Measurements from ENCODE around the gene JPT1. TPM values are rescaled to one million over a fixed set of nuclear protein-coding genes. Genes with fewer than 3 reads are reported as not detected.
"Not testable (repeated sequence)": the region's sequence is repeated elsewhere in the genome, so short reads cannot be mapped to it uniquely, and the experiment has no call there.

Gene JPT1
- total and polyA plus RNA-seq, 7 experiments from 2014 or later: 12.3 to 227 (median 42.7) TPM

GRCh38 chr17:75133607-75134347, 20.5 kb downstream of the JPT1 start:
- H3K9me3 ChIP-seq (ENCODE audit: control insufficient read depth in 2 of 3, low read length in 3 of 3); ATAC-seq; H3K27ac ChIP-seq (ENCODE audit: low read depth, low read length); H3K9me3 Mint-ChIP-seq; H3K27me3 ChIP-seq (ENCODE audit: control insufficient read depth in 2 of 2, insufficient read depth in 2 of 2, low read length in 2 of 2); H3K4me3 Mint-ChIP-seq; H3K36me3 Mint-ChIP-seq; H3K27me3 Mint-ChIP-seq; DNase-seq; H3K4me3 ChIP-seq (ENCODE audit: low read length); H3K4me1 ChIP-seq (ENCODE audit: control insufficient read depth in 2 of 2, insufficient read depth in 2 of 2, low read length in 2 of 2): not testable (repeated sequence)
- ChIA-PET CTCF (interaction anchor here (0.5 kb wide), 1 partner anchor 705 kb away, joined by 4 read pairs; no protein-coding TSS in a partner anchor), POLR2A (interaction anchor here (0.7 kb wide), 1 partner anchor 37 kb away, joined by 3 read pairs; no protein-coding TSS in a partner anchor)
- intact Hi-C loops (cut with micrococcal nuclease): loop anchor here (5.0 kb wide), 2 partner anchors 39 to 49 kb away; partner anchors contain the start of gene SUMO2 (in 1 of the 2)
- Mint-ChIP-seq H3K4me1 (peaks cover 6 to 26% (median 10%) of the 10 kb centered on the region in 7 donors), H3K27ac (peak overlapping the region in 6 of 9 donors; percentile 39 to 74 (median 52))
- H3K36me3 ChIP-seq (ENCODE audit: control insufficient read depth in 2 of 3, insufficient read depth in 3 of 3, low read length in 3 of 3): peaks cover 0 to 14% (median 0%) of the 10 kb centered on the region in 3 experiments

GRCh38 chr17:75133001-75133400, 21.3 kb downstream of the JPT1 start:
- H3K4me3 Mint-ChIP-seq: peak overlapping the region in 3 of 10 donors; percentile 77 to 88 (median 81)

GRCh38 chr17:75132018-75133000, 22.0 kb downstream of the JPT1 start:
- peak overlapping the region; percentile 70 to 90 (median 86) for H3K4me3 Mint-ChIP-seq
- not testable (repeated sequence) for ATAC-seq; H3K27me3 ChIP-seq (ENCODE audit: control insufficient read depth in 2 of 2, insufficient read depth in 2 of 2, low read length in 2 of 2); H3K4me1 ChIP-seq (ENCODE audit: control insufficient read depth in 2 of 2, insufficient read depth in 2 of 2, low read length in 2 of 2); DNase-seq; H3K36me3 Mint-ChIP-seq; H3K27me3 Mint-ChIP-seq; H3K9me3 ChIP-seq (ENCODE audit: control insufficient read depth in 2 of 3, low read length in 3 of 3); H3K9me3 Mint-ChIP-seq
- peaks cover 6 to 26% (median 10%) of the 10 kb centered on the region in 7 donors for H3K4me1 Mint-ChIP-seq
- Histone ChIP-seq H3K27ac (ENCODE audit: low read depth, low read length) (peak overlapping the region; percentile 84), H3K36me3 (ENCODE audit: control insufficient read depth in 2 of 3, insufficient read depth in 3 of 3, low read length in 3 of 3) (peaks cover 0 to 14% (median 0%) of the 10 kb centered on the region in 3 experiments), H3K4me3 (ENCODE audit: low read length) (peak overlapping the region; percentile 71)
- ChIA-PET POLR2A (interaction anchor here (0.7 to 2.4 kb wide), 8 partner anchors 8 to 198 kb away, joined by 3 to 14 read pairs (median 4); no protein-coding TSS in a partner anchor), CTCF (interaction anchor here (0.6 to 3.7 kb wide), 9 partner anchors 15 to 171 kb away, joined by 3 to 41 read pairs (median 5); no protein-coding TSS in a partner anchor)
- intact Hi-C loops (cut with micrococcal nuclease): loop anchor here (5.0 kb wide), 2 partner anchors 40 to 50 kb away; partner anchors contain the start of gene SUMO2 (in 1 of the 2)
- peak overlapping the region; percentile 71 to 93 (median 78) for H3K27ac Mint-ChIP-seq

More at GRCh38 chr17:75133001-75133400, 21.3 kb downstream of the JPT1 start:
- no peaks in the 10 kb centered on the region for H3K27me3 Mint-ChIP-seq
- DNase-seq (no peak), ATAC-seq (no peak)
- intact Hi-C loops (cut with micrococcal nuclease): loop anchor here (5.0 kb wide), 2 partner anchors 39 to 49 kb away; partner anchors contain the start of gene SUMO2 (in 1 of the 2)
- peaks cover 0 to 7% (median 0%) of the 10 kb centered on the region in 5 donors for H3K36me3 Mint-ChIP-seq
- Histone ChIP-seq H3K27me3 (ENCODE audit: control insufficient read depth in 2 of 2, insufficient read depth in 2 of 2, low read length in 2 of 2) (no peaks in the 10 kb centered on the region), H3K36me3 (ENCODE audit: control insufficient read depth in 2 of 3, insufficient read depth in 3 of 3, low read length in 3 of 3) (peaks cover 0 to 14% (median 0%) of the 10 kb centered on the region in 3 experiments), H3K4me3 (ENCODE audit: low read length) (no peak overlapping the region), H3K27ac (ENCODE audit: low read depth, low read length) (no peak overlapping the region), H3K4me1 (ENCODE audit: control insufficient read depth in 2 of 2, insufficient read depth in 2 of 2, low read length in 2 of 2) (peaks cover 5 to 7% of the 10 kb centered on the region in 2 donors), H3K9me3 (ENCODE audit: control insufficient read depth in 2 of 3, low read length in 3 of 3) (no peaks in the 10 kb centered on the region)
- CTCF ChIA-PET: interaction anchor here (0.5 to 3.7 kb wide), 4 partner anchors 19 to 706 kb away, joined by 4 to 41 read pairs (median 5); no protein-coding TSS in a partner anchor
- H3K9me3 Mint-ChIP-seq: no peaks in the 10 kb centered on the region
- POLR2A ChIA-PET: interaction anchor here (1.0 kb wide), 1 partner anchor 18 kb away, joined by 6 read pairs; no protein-coding TSS in a partner anchor
- H3K27ac Mint-ChIP-seq: peak overlapping the region in 3 of 9 donors; percentile 60 to 75 (median 72)
- peaks cover 6 to 26% (median 10%) of the 10 kb centered on the region in 7 donors for H3K4me1 Mint-ChIP-seq

GRCh38 chr17:75131278-75132017, 22.9 kb downstream of the JPT1 start, which contains the start of gene NT5C:
TSS of gene NT5C (minus strand) at chr17:75131742. CDS start at chr17:75131707, 35 bp downstream.
- Histone ChIP-seq H3K4me1 (ENCODE audit: control insufficient read depth in 2 of 2, insufficient read depth in 2 of 2, low read length in 2 of 2) (peaks cover 5 to 7% of the 10 kb centered on the region in 2 donors), H3K27me3 (ENCODE audit: control insufficient read depth in 2 of 2, insufficient read depth in 2 of 2, low read length in 2 of 2) (no peaks in the 10 kb centered on the region), H3K27ac (ENCODE audit: low read depth, low read length) (peak within 1 kb of the TSS; percentile 84), H3K4me3 (ENCODE audit: low read length) (peak within 1 kb of the TSS; percentile 71), H3K9me3 (ENCODE audit: control insufficient read depth in 2 of 3, low read length in 3 of 3) (no peaks in the 10 kb centered on the region), H3K36me3 (ENCODE audit: control insufficient read depth in 2 of 3, insufficient read depth in 3 of 3, low read length in 3 of 3) (peaks cover 0 to 14% (median 0%) of the 10 kb centered on the region in 3 experiments)
- peak; percentile 85 for ATAC-seq
- Mint-ChIP-seq H3K27ac (peak within 1 kb of the TSS; percentile 76 to 93 (median 88)), H3K9me3 (no peaks in the 10 kb centered on the region), H3K36me3 (peaks cover 0 to 7% (median 0%) of the 10 kb centered on the region in 5 donors), H3K4me1 (peaks cover 7 to 23% (median 10%) of the 10 kb centered on the region in 7 donors), H3K27me3 (no peaks in the 10 kb centered on the region), H3K4me3 (peak within 1 kb of the TSS; percentile 79 to 93 (median 88))
- peak; percentile 32 to 82 (median 50) for DNase-seq
- CTCF ChIA-PET: interaction anchor here (0.6 to 3.7 kb wide), 17 partner anchors 10 to 170 kb away, joined by 3 to 41 read pairs (median 4); no protein-coding TSS in a partner anchor
- POLR2A ChIA-PET: interaction anchor here (0.6 to 2.4 kb wide), 15 partner anchors 9 to 385 kb away, joined by 3 to 14 read pairs (median 5); partner anchors contain the start of genes ARMC7, JPT1, SUMO2 and TSEN54
- intact Hi-C loops (cut with micrococcal nuclease): loop anchor here (1.0 to 5.0 kb wide), 7 partner anchors 17 to 51 kb away; partner anchors contain the start of genes JPT1 (in 2 of the 2), SUMO2 (in 2 of the 2) and ARMC7 (in 1 of the 2)

- POLR2A ChIA-PET: interaction anchor here (0.6 to 2.4 kb wide), 14 partner anchors 9 to 386 kb away, joined by 3 to 14 read pairs (median 5); partner anchors contain the start of genes ARMC7, JPT1, SUMO2 and TSEN54
- Histone ChIP-seq H3K36me3 (ENCODE audit: control insufficient read depth in 2 of 3, insufficient read depth in 3 of 3, low read length in 3 of 3) (peaks cover 0 to 14% (median 0%) of the 10 kb centered on the region in 3 experiments), H3K27ac (ENCODE audit: low read depth, low read length) (peak overlapping the region; percentile 84), H3K4me1 (ENCODE audit: control insufficient read depth in 2 of 2, insufficient read depth in 2 of 2, low read length in 2 of 2) (peaks cover 5 to 12% of the 10 kb centered on the region in 2 donors), H3K27me3 (ENCODE audit: control insufficient read depth in 2 of 2, insufficient read depth in 2 of 2, low read length in 2 of 2) (no peaks in the 10 kb centered on the region), H3K9me3 (ENCODE audit: control insufficient read depth in 2 of 3, low read length in 3 of 3) (no peaks in the 10 kb centered on the region), H3K4me3 (ENCODE audit: low read length) (peak overlapping the region; percentile 71)
- H3K4me1 Mint-ChIP-seq: peaks cover 14 to 30% (median 17%) of the 10 kb centered on the region in 7 donors
- H3K4me3 Mint-ChIP-seq: peak overlapping the region; percentile 79 to 93 (median 88)
- no peaks in the 10 kb centered on the region for H3K27me3 Mint-ChIP-seq
- no peaks in the 10 kb centered on the region for H3K9me3 Mint-ChIP-seq
- peaks cover 0 to 7% (median 0%) of the 10 kb centered on the region in 5 donors for H3K36me3 Mint-ChIP-seq
- DNase-seq (peak; percentile 16 to 51 (median 40)), ATAC-seq (peak; percentile 72)
- peak overlapping the region; percentile 76 to 93 (median 88) for H3K27ac Mint-ChIP-seq
- intact Hi-C loops (cut with micrococcal nuclease): loop anchor here (1.0 to 5.0 kb wide), 8 partner anchors 16 to 169 kb away; partner anchors contain the start of genes JPT1 (in 2 of the 2), SUMO2 (in 2 of the 2) and ARMC7 (in 1 of the 2)
- CTCF ChIA-PET: interaction anchor here (0.6 to 3.7 kb wide), 17 partner anchors 9 to 169 kb away, joined by 3 to 41 read pairs (median 4); no protein-coding TSS in a partner anchor
These were observed 23.6 kb downstream of the JPT1 start for GRCh38 chr17:75130632-75131277.
